Endothelial cell of umbilical vein (primary cell): ENCODE measurements around the gene OLA1. TPM values are rescaled to one million over a fixed set of nuclear protein-coding genes. Genes with fewer than 3 reads are reported as not detected.
A peak's percentile ranks its signal among the peaks of the same experiment; 100 is the strongest.

Source experiments
- BruUV-seq: library from RNA; stranded (reverse); fragments of 400-500 nt; replicated peaks from 2 replicates; lab custom pipeline; 2021; lab: Mats Ljungman, UMichigan
- CTCF ChIA-PET: fragments of 300-600, 350-600 bp; sonication (Branson Sonifier 250); formaldehyde crosslinking; loops from one replicate; lab custom pipeline; 2021; ENCODE audit warnings: antibody characterized with exemption, inconsistent platforms; lab: Charles Lee
- POLR2A ChIA-PET: fragments of 300-600, 350-600 bp; sonication (Branson Sonifier 250); formaldehyde crosslinking; loops from one replicate; lab custom pipeline; 2021; ENCODE audit warnings: antibody characterized with exemption, inconsistent platforms; lab: Charles Lee
- DNase-seq: peaks from one replicate; pipeline ENCODE4 v3.0.0-alpha.2; 2011; ENCODE audit warnings: low read depth, low spot score
- FAIRE-seq: peaks from 2 replicates; lab custom pipeline; 2011; peaks lifted over from hg19 to GRCh38; lab: Jason Lieb, UNC
- H2AFZ ChIP-seq: 2 replicates; pipeline ENCODE4 v1.6.0; 2012; ENCODE audit warnings: low read depth, low read length, control low read depth, inconsistent platforms
- H3K27ac ChIP-seq: 2 replicates; pipeline ENCODE4 v1.5.1; 2011; ENCODE audit warnings: low read depth, mild to moderate bottlenecking, control low read depth, low read length, moderate library complexity; ENCODE audit not compliant: insufficient read depth
- H3K27me3 ChIP-seq, 2 experiments: 2 replicates each; pipeline versions ENCODE4 v1.6.0 to v1.6.1; 2011; ENCODE audit warnings: low read length in 2 of 2, mixed read lengths in 1 of 2; ENCODE audit not compliant: control insufficient read depth in 2 of 2, insufficient read depth in 2 of 2
- H3K36me3 ChIP-seq, 2 experiments: 2 replicates in 1 of 2; 3 replicates in 1 of 2; pipeline ENCODE4 v1.5.1; 2011; ENCODE audit warnings: low read length in 2 of 2, mild to moderate bottlenecking in 1 of 2, moderate library complexity in 1 of 2; ENCODE audit not compliant: control insufficient read depth in 2 of 2, insufficient read depth in 2 of 2; ENCODE audit errors: extremely low read depth in 1 of 2
- H3K4me1 ChIP-seq: 3 replicates; pipeline ENCODE4 v1.5.1; 2011; ENCODE audit warnings: mild to moderate bottlenecking, low read length; ENCODE audit not compliant: control insufficient read depth, insufficient read depth; ENCODE audit errors: extremely low read depth
- H3K4me2 ChIP-seq: 2 replicates; pipeline ENCODE4 v1.6.1; 2011; ENCODE audit warnings: low read length, control low read depth, mixed read lengths; ENCODE audit not compliant: insufficient read depth
- H3K4me3 ChIP-seq, 3 experiments: fragments of 200-600 bp in 1 of 3; sonication (generic), shearing (Covaris generic) in 1 of 3; replicated peaks in 1 of 3; 2 replicates each; pipeline ENCODE4 v1.5.1; 2011 to 2016; ENCODE audit warnings: control low read depth in 3 of 3, low read length in 3 of 3, mild to moderate bottlenecking in 2 of 3, inconsistent platforms in 1 of 3, low read depth in 1 of 3, moderate library complexity in 1 of 3; ENCODE audit not compliant: insufficient read depth in 1 of 3
- H3K79me2 ChIP-seq: 2 replicates; pipeline ENCODE4 v1.6.0; 2012; ENCODE audit warnings: low read length, inconsistent platforms; ENCODE audit not compliant: control insufficient read depth, insufficient read depth
- H3K9ac ChIP-seq: replicated peaks from 2 replicates; pipeline ENCODE3; 2011; ENCODE audit warnings: low read length, control low read depth; ENCODE audit not compliant: insufficient read depth; ENCODE audit errors: extremely low read depth
- H3K9me1 ChIP-seq: replicated peaks from 3 replicates; pipeline ENCODE4 v1.6.0; 2011; ENCODE audit warnings: mild to moderate bottlenecking, low read length; ENCODE audit not compliant: control insufficient read depth, insufficient read depth; ENCODE audit errors: extremely low read depth
- H3K9me3 ChIP-seq: replicated peaks from 2 replicates; pipeline ENCODE4 v1.5.1; 2012; ENCODE audit warnings: low read length, inconsistent platforms; ENCODE audit not compliant: control insufficient read depth, insufficient read depth
- H4K20me1 ChIP-seq: replicated peaks from 2 replicates; pipeline ENCODE3; 2011; ENCODE audit warnings: mild to moderate bottlenecking, low read length; ENCODE audit not compliant: control insufficient read depth, insufficient read depth; ENCODE audit errors: extremely low read depth
- EZH2 ChIP-seq: IDR thresholded peaks from 2 replicates; pipeline ENCODE4 v1.6.1; 2012; ENCODE audit warnings: borderline replicate concordance, low read depth, mild to moderate bottlenecking, moderate library complexity, low read length, inconsistent platforms; ENCODE audit not compliant: severe bottlenecking
- FOS ChIP-seq: IDR thresholded peaks from 2 replicates; pipeline ENCODE4 v1.6.1; 2011; ENCODE audit warnings: mild to moderate bottlenecking, low read length, moderate library complexity, borderline replicate concordance; ENCODE audit not compliant: insufficient read depth
- GATA2 ChIP-seq: IDR thresholded peaks from 2 replicates; pipeline ENCODE4 v1.7.0; 2011; ENCODE audit warnings: low read depth, mild to moderate bottlenecking, moderate library complexity, mixed read lengths, low read length; ENCODE audit not compliant: insufficient read length, insufficient read depth
- JUN ChIP-seq: IDR thresholded peaks from 2 replicates; pipeline ENCODE4 v1.6.1; 2011; ENCODE audit warnings: borderline replicate concordance, low read depth; ENCODE audit not compliant: insufficient read length, insufficient read depth
- MYC ChIP-seq: IDR thresholded peaks from one replicate; pipeline ENCODE4 v1.6.1; 2011; ENCODE audit warnings: mild to moderate bottlenecking, low read depth, low read length
- POLR2A ChIP-seq: IDR thresholded peaks from 2 replicates; pipeline ENCODE4 v1.6.1; 2012; ENCODE audit warnings: low read depth, mild to moderate bottlenecking, control low read depth, low read length
- POLR2AphosphoS5 ChIP-seq: IDR thresholded peaks from 2 replicates; pipeline ENCODE4 v1.6.1; 2012; ENCODE audit warnings: low read depth, mild to moderate bottlenecking, control low read depth, low read length, moderate library complexity; ENCODE audit not compliant: insufficient read depth
- dilution Hi-C: fragments of 300-500 bp; cut with MboI; formaldehyde crosslinking; loops from one replicate; pipeline ENCODE4 v1.15.0; 2019; ENCODE audit warnings: low sequenced_read_pairs; ENCODE audit not compliant: extremely low pct_ligation_motif_present
- intact Hi-C: fragments of 100-400 bp; cut with micrococcal nuclease; formaldehyde crosslinking; loops from one replicate; pipeline ENCODE4 v1.10.0; 2022
- polyA plus RNA-seq, 4 experiments: library from polyadenylated mRNA; depleted of rRNA in 3 of 4; stranded (reverse) in 3 of 4; unstranded in 1 of 4; fragments of >200 nt; gene quantifications; 2 replicates each; pipeline versions ENCODE4 v1.2.1 to v1.2.3, GENCODE V29; 2011 to 2012; ENCODE audit warnings: missing spikeins in 1 of 4
- total RNA-seq: library from RNA; stranded (reverse); gene quantifications from 2 replicates; pipeline ENCODE4 v1.2.3, GENCODE V29; 2021
- TF ChIP-seq, protein P1 (sequence below): IDR thresholded peaks from 2 replicates; pipeline ENCODE4 v1.6.1; 2011; ENCODE audit not compliant: insufficient read depth, insufficient read length
- TF ChIP-seq, protein P2 (sequence below), 2 donors: IDR thresholded peaks; 1 replicate in 1 of 2; 2 replicates in 1 of 2; pipeline ENCODE4 v1.5.1; 2011; ENCODE audit warnings: low read length in 2 of 2, mild to moderate bottlenecking in 2 of 2, moderate library complexity in 2 of 2, control low read depth in 1 of 2, inconsistent platforms in 1 of 2, low read depth in 1 of 2; ENCODE audit not compliant: insufficient read depth in 1 of 2; ENCODE audit errors: extremely low read depth in 1 of 2

The OLA1 gene
- total and polyA plus RNA-seq, 2 donors (not counting 3 experiments of a cell fraction or from before 2014, with no cell fraction given): 30.6 to 93.9 TPM

DNA sequence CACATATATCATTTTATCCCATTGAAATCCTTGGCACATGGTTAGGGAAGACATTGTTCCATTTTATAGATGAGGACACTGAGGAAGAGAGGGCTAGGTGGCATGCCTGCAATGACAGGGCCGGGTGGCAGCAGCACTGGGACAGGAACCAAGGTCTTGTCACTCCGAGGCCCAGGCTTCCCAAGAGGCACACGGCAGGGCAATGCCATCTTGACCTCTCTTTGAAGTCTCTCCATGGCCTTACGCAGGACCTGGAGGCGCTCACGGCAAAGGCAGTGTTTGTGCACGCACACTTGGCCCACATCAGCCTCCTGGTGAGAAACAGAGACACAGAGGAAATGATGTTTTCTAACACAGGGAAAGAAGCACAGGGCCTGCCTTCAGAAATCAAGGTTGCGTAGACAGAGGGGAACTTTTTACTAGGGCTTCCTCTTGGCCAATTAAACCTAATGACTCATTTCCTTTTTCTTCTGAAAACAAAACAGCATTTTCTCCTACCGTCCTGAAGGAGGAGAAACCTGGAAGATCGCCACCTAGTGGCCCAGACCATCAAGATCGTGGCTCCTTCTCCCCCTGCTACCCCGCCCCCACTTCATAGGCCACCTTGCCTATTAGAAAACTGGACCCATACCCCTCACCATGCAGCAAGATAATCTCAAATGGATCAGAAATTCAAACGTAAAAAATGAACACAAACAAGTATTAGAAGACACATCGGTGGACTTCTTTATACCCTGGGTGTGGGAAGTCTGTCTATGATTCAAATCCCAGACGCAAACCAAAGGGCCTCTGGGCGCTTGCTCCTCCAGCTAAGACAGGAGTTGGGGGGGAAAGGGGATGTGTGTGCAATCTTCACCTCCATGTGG is 208.5 kb downstream of the OLA1 start:
- BruUV-seq: no TSS peak
- Histone ChIP-seq H3K79me2 (no peaks in the 10 kb centered on the region), H3K27ac (peak overlapping the region; percentile 67), H4K20me1 (no peaks in the 10 kb centered on the region), H3K4me1 (peaks cover 16% of the 10 kb centered on the region), H3K4me2 (peak overlapping the region; percentile 12), H3K9me3 (no peaks in the 10 kb centered on the region), H3K27me3 (no peaks in the 10 kb centered on the region), H3K9ac (peak overlapping the region; percentile 15), H3K4me3 (no peak overlapping the region), H3K9me1 (no peaks in the 10 kb centered on the region), H3K36me3 (no peaks in the 10 kb centered on the region), H2AFZ (peak overlapping the region; percentile 39)
- intact Hi-C loops: loop anchor here (1.0 kb wide), 6 partner anchors 20 to 637 kb away; partner anchors contain the start of gene SP3
- POLR2A ChIA-PET: interaction anchor here (0.9 kb wide), 1 partner anchor 74 kb away, joined by 5 read pairs; no protein-coding TSS in a partner anchor
- FAIRE-seq (peak; percentile 91), DNase-seq (peak; percentile 97)
- TF ChIP-seq POLR2AphosphoS5: peak; percentile 40
- TF ChIP-seq MYC: no peak
- TF ChIP-seq, protein P1, sequence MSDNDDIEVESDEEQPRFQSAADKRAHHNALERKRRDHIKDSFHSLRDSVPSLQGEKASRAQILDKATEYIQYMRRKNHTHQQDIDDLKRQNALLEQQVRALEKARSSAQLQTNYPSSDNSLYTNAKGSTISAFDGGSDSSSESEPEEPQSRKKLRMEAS: no peak
- no peak for TF ChIP-seq EZH2
- no peak for TF ChIP-seq GATA2
- TF ChIP-seq JUN: peak; percentile 95
- no peak for TF ChIP-seq POLR2A
- TF ChIP-seq, protein P2, sequence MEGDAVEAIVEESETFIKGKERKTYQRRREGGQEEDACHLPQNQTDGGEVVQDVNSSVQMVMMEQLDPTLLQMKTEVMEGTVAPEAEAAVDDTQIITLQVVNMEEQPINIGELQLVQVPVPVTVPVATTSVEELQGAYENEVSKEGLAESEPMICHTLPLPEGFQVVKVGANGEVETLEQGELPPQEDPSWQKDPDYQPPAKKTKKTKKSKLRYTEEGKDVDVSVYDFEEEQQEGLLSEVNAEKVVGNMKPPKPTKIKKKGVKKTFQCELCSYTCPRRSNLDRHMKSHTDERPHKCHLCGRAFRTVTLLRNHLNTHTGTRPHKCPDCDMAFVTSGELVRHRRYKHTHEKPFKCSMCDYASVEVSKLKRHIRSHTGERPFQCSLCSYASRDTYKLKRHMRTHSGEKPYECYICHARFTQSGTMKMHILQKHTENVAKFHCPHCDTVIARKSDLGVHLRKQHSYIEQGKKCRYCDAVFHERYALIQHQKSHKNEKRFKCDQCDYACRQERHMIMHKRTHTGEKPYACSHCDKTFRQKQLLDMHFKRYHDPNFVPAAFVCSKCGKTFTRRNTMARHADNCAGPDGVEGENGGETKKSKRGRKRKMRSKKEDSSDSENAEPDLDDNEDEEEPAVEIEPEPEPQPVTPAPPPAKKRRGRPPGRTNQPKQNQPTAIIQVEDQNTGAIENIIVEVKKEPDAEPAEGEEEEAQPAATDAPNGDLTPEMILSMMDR (IDR thresholded peaks at IDR 0.05; ENCODE audit: extremely low read depth in 1 of 2, insufficient read depth in 1 of 2, low read depth in 1 of 2, low read length in 2 of 2): peak; percentile 86 to 93
- TF ChIP-seq FOS: peak; percentile 91
- dilution Hi-C loops: no loop called here
- CTCF ChIA-PET: interaction anchor here (0.8 to 2.0 kb wide), 5 partner anchors 12 to 302 kb away, joined by 3 to 5 read pairs (median 4); no protein-coding TSS in a partner anchor
